ENCODE data around the gene NEK6.

NEK6 gene

DNA sequence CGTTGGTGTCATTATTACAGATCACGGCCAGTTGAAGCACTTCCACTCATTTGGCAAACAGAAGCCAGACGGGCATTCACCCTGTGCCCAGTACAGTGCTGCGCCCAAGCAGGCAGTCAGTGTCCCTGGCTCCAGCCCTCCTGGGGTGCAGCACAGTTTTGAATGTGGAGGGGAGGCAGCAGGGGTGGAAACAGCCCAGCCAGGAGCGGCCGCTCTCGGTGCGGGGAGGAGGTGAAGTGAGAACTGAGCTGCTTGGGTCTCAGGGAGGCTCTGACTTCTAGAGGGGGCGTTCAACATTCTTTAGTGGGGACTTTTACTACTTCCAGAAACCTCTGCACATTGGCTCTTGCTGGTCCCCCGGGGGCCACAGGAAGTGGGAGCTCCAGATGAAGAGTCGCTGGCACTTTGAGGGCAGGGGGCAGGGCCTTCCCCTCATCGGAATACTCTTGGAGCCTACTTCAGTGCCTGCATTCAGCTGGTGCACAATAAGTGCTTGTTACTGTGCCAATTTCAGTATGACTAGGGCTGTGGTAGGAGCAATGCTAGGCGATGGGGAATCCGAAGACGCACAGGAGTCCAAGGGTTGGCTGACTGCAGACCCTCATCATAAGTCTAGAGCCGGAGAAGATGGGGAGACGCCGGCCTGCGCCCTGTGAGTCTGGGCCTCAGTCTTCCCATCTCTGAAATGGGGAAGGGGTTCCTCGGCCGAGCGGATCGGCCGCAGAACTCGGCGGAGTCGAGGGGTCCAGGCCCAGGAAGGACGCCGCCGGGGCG lies 492 bp upstream of the NEK6 start:
- peaks cover 76% of the 10 kb centered on the region for H3K4me1 ChIP-seq (ENCODE audit: control insufficient read depth, low read length)
- H3K27ac ChIP-seq (ENCODE audit: low read depth, low read length): peak overlapping the region; percentile 47

DNA sequence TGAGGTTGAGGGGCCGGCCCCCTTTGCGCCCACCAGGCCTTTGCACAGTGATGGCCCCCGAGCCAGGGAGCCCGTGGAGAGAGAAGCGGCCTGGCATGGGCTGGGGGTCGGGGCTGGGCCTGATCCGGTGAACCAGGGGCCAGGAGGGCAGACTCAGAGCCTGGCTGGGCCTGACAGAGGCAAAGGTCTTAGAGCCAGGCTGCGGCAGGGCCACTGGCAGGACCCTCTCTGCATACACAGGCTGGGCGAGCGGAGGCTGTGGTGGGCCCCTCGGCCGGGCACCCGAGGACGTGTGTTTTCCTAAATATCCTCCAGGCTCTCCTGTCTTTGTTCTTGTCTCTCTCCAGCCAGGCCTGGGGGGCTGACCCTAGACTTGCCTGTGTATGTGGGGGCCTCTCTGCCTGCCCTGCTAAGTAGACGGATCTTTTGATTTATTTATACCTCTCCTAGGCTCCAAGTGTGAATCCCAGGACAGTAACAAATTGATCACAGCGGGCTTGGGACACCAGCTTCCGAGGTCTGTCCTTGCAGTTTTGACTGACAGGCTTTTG lies 933 bp downstream of the NEK6 start:
- H3K4me1 ChIP-seq (ENCODE audit: control insufficient read depth, low read length): peaks cover 90% of the 10 kb centered on the region
- peak overlapping the region; percentile 16; the same call in 1 of the 2 replicates for H3K27ac ChIP-seq (ENCODE audit: low read depth, low read length)
- H3K4me3 ChIP-seq (ENCODE audit: low read length): peak overlapping the region; percentile 77

More for the DNA sequence above, 492 bp upstream of the NEK6 start:
- 0 out of 2 replicates have a peak, but pooled peaks cover 11% of the 10 kb centered on the region for H4K20me1 ChIP-seq (ENCODE audit: control insufficient read depth, insufficient read depth, low read depth, low read length)
- H3K9me2 ChIP-seq (replicated peaks; ENCODE audit: control insufficient read depth, low read length): no peaks in the 10 kb centered on the region
- H3F3A ChIP-seq (ENCODE audit: control insufficient read depth, insufficient read depth): peaks cover 32% of the 10 kb centered on the region
- peaks cover 30% of the 10 kb centered on the region for H3K79me2 ChIP-seq (ENCODE audit: control insufficient read depth, low read length)
- no peaks in the 10 kb centered on the region for H3K36me3 ChIP-seq (ENCODE audit: control insufficient read depth, low read length)
- H3K9me3 ChIP-seq (ENCODE audit: control insufficient read depth, insufficient read depth, low read length): no peaks in the 10 kb centered on the region
- peak overlapping the region; percentile 64 for H3K4me3 ChIP-seq (ENCODE audit: low read length)
- TF ChIP-seq, protein P1, sequence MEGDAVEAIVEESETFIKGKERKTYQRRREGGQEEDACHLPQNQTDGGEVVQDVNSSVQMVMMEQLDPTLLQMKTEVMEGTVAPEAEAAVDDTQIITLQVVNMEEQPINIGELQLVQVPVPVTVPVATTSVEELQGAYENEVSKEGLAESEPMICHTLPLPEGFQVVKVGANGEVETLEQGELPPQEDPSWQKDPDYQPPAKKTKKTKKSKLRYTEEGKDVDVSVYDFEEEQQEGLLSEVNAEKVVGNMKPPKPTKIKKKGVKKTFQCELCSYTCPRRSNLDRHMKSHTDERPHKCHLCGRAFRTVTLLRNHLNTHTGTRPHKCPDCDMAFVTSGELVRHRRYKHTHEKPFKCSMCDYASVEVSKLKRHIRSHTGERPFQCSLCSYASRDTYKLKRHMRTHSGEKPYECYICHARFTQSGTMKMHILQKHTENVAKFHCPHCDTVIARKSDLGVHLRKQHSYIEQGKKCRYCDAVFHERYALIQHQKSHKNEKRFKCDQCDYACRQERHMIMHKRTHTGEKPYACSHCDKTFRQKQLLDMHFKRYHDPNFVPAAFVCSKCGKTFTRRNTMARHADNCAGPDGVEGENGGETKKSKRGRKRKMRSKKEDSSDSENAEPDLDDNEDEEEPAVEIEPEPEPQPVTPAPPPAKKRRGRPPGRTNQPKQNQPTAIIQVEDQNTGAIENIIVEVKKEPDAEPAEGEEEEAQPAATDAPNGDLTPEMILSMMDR (IDR thresholded peaks at IDR 0.05; ENCODE audit: low read depth, low read length, poor library complexity, severe bottlenecking): no peak
- no peak for TF ChIP-seq EZH2phosphoT487 (IDR thresholded peaks at IDR 0.05; ENCODE audit: borderline replicate concordance, low read length)
- peaks cover 40% of the 10 kb centered on the region for H3K27me3 ChIP-seq (ENCODE audit: control insufficient read depth, low read length)
- H3K4me2 ChIP-seq (ENCODE audit: low read length): peak overlapping the region; percentile 63

DNA sequence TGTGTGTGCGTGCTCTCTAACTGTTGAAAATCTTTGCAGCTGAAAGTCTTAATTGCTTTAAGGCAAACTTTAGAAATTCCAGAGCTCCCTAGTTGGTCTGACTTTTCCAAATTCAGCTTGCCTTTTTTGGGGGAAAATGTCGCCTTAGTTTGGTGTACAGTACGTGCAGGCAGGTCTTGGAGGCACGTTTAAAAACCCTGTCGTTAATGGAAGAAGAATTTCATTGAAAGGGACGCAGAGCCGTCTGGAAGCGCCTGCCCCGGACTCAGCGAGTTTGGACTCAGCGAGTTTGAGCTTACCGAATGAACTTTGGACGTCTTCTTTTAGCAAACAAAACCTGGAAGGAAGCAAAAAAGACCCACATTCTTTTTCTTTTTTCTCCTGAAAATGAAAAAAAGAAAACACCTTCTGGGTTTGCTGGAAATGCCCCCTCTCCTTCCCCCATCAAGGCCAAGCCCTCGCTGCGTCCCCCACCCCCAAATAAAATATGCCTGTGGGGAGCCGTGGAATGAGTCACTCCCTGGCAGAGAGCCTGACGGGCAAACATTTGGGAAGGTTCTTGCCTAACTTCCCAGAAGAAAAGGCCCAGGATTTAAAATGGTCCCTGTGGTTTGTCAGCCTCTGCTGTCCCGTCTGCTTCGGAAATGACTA lies 1.5 kb downstream of the NEK6 start:
- H3K4me3 ChIP-seq (ENCODE audit: low read length): peak overlapping the region; percentile 77
- H4K20me1 ChIP-seq (ENCODE audit: control insufficient read depth, insufficient read depth, low read depth, low read length): 0 out of 2 replicates have a peak, but pooled peaks cover 11% of the 10 kb centered on the region
- H3K9me3 ChIP-seq (ENCODE audit: control insufficient read depth, insufficient read depth, low read length): no peaks in the 10 kb centered on the region
- H3K4me2 ChIP-seq (ENCODE audit: low read length): peak overlapping the region; percentile 63
- peaks cover 90% of the 10 kb centered on the region for H3K4me1 ChIP-seq (ENCODE audit: control insufficient read depth, low read length)
- H3F3A ChIP-seq (ENCODE audit: control insufficient read depth, insufficient read depth): peaks cover 31% of the 10 kb centered on the region
- H3K79me2 ChIP-seq (ENCODE audit: control insufficient read depth, low read length): peaks cover 50% of the 10 kb centered on the region
- TF ChIP-seq EZH2phosphoT487 (IDR thresholded peaks at IDR 0.05; ENCODE audit: borderline replicate concordance, low read length): peak; percentile 37; the same call in 1 of the 2 replicates
- TF ChIP-seq, protein P1 (IDR thresholded peaks at IDR 0.05; ENCODE audit: low read depth, low read length, poor library complexity, severe bottlenecking): no peak
- 0 out of 2 replicates have a peak overlapping the region, but pooled peaks have one; percentile 16 for H3K27ac ChIP-seq (ENCODE audit: low read depth, low read length)
- peaks cover 60% of the 10 kb centered on the region for H3K27me3 ChIP-seq (ENCODE audit: control insufficient read depth, low read length)
- no peaks in the 10 kb centered on the region for H3K9me2 ChIP-seq (replicated peaks; ENCODE audit: control insufficient read depth, low read length)
- H3K36me3 ChIP-seq (ENCODE audit: control insufficient read depth, low read length): no peaks in the 10 kb centered on the region; the same call in 1 of the 2 replicates

More for the DNA sequence above, 933 bp downstream of the NEK6 start:
- Histone ChIP-seq H3K4me2 (ENCODE audit: low read length) (peak overlapping the region; percentile 63), H3K9me2 (replicated peaks; ENCODE audit: control insufficient read depth, low read length) (no peaks in the 10 kb centered on the region), H3F3A (ENCODE audit: control insufficient read depth, insufficient read depth) (peaks cover 32% of the 10 kb centered on the region), H3K9me3 (ENCODE audit: control insufficient read depth, insufficient read depth, low read length) (no peaks in the 10 kb centered on the region), H3K79me2 (ENCODE audit: control insufficient read depth, low read length) (peaks cover 44% of the 10 kb centered on the region), H3K27me3 (ENCODE audit: control insufficient read depth, low read length) (peaks cover 54% of the 10 kb centered on the region), H4K20me1 (ENCODE audit: control insufficient read depth, insufficient read depth, low read depth, low read length) (0 out of 2 replicates have a peak, but pooled peaks cover 11% of the 10 kb centered on the region), H3K36me3 (ENCODE audit: control insufficient read depth, low read length) (no peaks in the 10 kb centered on the region; the same call in 1 of the 2 replicates)
- TF ChIP-seq EZH2phosphoT487 (IDR thresholded peaks at IDR 0.05; ENCODE audit: borderline replicate concordance, low read length): no peak
- TF ChIP-seq, protein P1 (IDR thresholded peaks at IDR 0.05; ENCODE audit: low read depth, low read length, poor library complexity, severe bottlenecking): no peak
